Measurements from ENCODE around the gene NUDT19. TPM values are rescaled to one million over a fixed set of nuclear protein-coding genes. Genes with fewer than 3 reads are reported as not detected.

NUDT19 gene
- total RNA-seq, 1 donor from 2014 or later, result 11.1 TPM

GRCh38 chr19:32658075-32658474 lies 33.5 kb upstream of the NUDT19 start:
- TF ChIP-seq CTCF (IDR thresholded peaks at IDR 0.05), result no peak
- Mint-ChIP-seq H3K4me1 (ENCODE audit: low read depth) (no peaks in the 10 kb centered on the region), H3K27me3 (ENCODE audit: low read depth) (no peaks in the 10 kb centered on the region), H3K4me3 (ENCODE audit: unreplicated experiment) (no peak overlapping the region), H3K27ac (ENCODE audit: unreplicated experiment) (no peak overlapping the region), H3K36me3 (ENCODE audit: low read depth) (no peaks in the 10 kb centered on the region), H3K9me3 (ENCODE audit: low read depth) (no peaks in the 10 kb centered on the region)
- DNase-seq (ENCODE audit: low spot score), result no peak

GRCh38 chr19:32658527-32658926 lies 33.1 kb upstream of the NUDT19 start:
- H3K4me1 Mint-ChIP-seq (ENCODE audit: low read depth), result no peaks in the 10 kb centered on the region
- no peak overlapping the region for H3K4me3 Mint-ChIP-seq (ENCODE audit: unreplicated experiment)
- DNase-seq (ENCODE audit: low spot score), result no peak
- no peak for TF ChIP-seq CTCF (IDR thresholded peaks at IDR 0.05)
- H3K27ac Mint-ChIP-seq (ENCODE audit: unreplicated experiment), result no peak overlapping the region
- no peaks in the 10 kb centered on the region for H3K9me3 Mint-ChIP-seq (ENCODE audit: low read depth)
- no peaks in the 10 kb centered on the region for H3K27me3 Mint-ChIP-seq (ENCODE audit: low read depth)
- H3K36me3 Mint-ChIP-seq (ENCODE audit: low read depth), result no peaks in the 10 kb centered on the region

GRCh38 chr19:32661318-32661717 lies 30.3 kb upstream of the NUDT19 start:
- Mint-ChIP-seq H3K9me3 (ENCODE audit: low read depth) (no peaks in the 10 kb centered on the region), H3K36me3 (ENCODE audit: low read depth) (no peaks in the 10 kb centered on the region), H3K4me1 (ENCODE audit: low read depth) (no peaks in the 10 kb centered on the region), H3K4me3 (ENCODE audit: unreplicated experiment) (no peak overlapping the region), H3K27me3 (ENCODE audit: low read depth) (no peaks in the 10 kb centered on the region), H3K27ac (ENCODE audit: unreplicated experiment) (no peak overlapping the region)
- DNase-seq (ENCODE audit: low spot score), result no peak
- no peak for TF ChIP-seq CTCF (IDR thresholded peaks at IDR 0.05)

GRCh38 chr19:32662186-32662585 lies 29.4 kb upstream of the NUDT19 start:
- Mint-ChIP-seq H3K9me3 (ENCODE audit: low read depth) (no peaks in the 10 kb centered on the region), H3K36me3 (ENCODE audit: low read depth) (no peaks in the 10 kb centered on the region), H3K27me3 (ENCODE audit: low read depth) (no peaks in the 10 kb centered on the region), H3K4me1 (ENCODE audit: low read depth) (no peaks in the 10 kb centered on the region), H3K27ac (ENCODE audit: unreplicated experiment) (no peak overlapping the region), H3K4me3 (ENCODE audit: unreplicated experiment) (no peak overlapping the region)
- no peak for DNase-seq (ENCODE audit: low spot score)
- TF ChIP-seq CTCF (IDR thresholded peaks at IDR 0.05), result no peak

- no peak for DNase-seq (ENCODE audit: low spot score)
- H3K4me1 Mint-ChIP-seq (ENCODE audit: low read depth), result peaks cover 10% of the 10 kb centered on the region
- no peak for TF ChIP-seq CTCF (IDR thresholded peaks at IDR 0.05)
- H3K36me3 Mint-ChIP-seq (ENCODE audit: low read depth), result no peaks in the 10 kb centered on the region
- no peak overlapping the region for H3K4me3 Mint-ChIP-seq (ENCODE audit: unreplicated experiment)
- H3K27me3 Mint-ChIP-seq (ENCODE audit: low read depth), result no peaks in the 10 kb centered on the region
- no peaks in the 10 kb centered on the region for H3K9me3 Mint-ChIP-seq (ENCODE audit: low read depth)
- no peak overlapping the region for H3K27ac Mint-ChIP-seq (ENCODE audit: unreplicated experiment)
These were observed 25.5 kb upstream of the NUDT19 start for GRCh38 chr19:32666084-32666483.

Data from chondrocyte (in vitro differentiated cells).